ENCODE measurements around the gene CHST9. TPM values are rescaled to one million over a fixed set of nuclear protein-coding genes. Genes with fewer than 3 reads are reported as not detected.

Gene CHST9
- total RNA-seq, 1 donor from 2014 or later, result 0.32 TPM

DNA sequence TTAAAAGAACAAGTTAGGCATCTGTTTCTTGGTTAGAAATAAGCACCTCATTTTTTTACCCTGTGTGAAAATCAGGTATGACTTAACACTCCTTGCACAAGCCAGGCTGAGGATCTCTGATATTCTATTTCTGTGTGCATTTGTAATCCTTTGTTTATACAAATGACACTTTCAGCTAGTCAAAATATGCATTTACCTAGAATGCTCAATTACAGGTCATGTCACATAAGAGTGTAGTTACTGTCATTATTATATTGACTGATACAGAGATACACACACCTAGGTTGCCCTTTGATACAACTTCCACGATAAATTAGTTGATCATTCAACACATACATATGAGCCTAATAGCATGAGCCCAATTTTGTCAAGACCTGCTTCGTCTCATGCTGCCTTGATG lies 144.3 kb downstream of the CHST9 start:
- TF ChIP-seq CTCF (IDR thresholded peaks at IDR 0.05), result no peak
- Mint-ChIP-seq H3K36me3 (ENCODE audit: unreplicated experiment) (no peaks in the 10 kb centered on the region), H3K27ac (ENCODE audit: unreplicated experiment) (no peak overlapping the region), H3K4me1 (ENCODE audit: unreplicated experiment) (no peaks in the 10 kb centered on the region), H3K27me3 (ENCODE audit: unreplicated experiment) (peaks cover 12% of the 10 kb centered on the region), H3K9me3 (ENCODE audit: unreplicated experiment) (no peaks in the 10 kb centered on the region), H3K4me3 (ENCODE audit: unreplicated experiment) (no peak overlapping the region)
- DNase-seq (ENCODE audit: extremely low spot score, unreplicated experiment), result no peak

GRCh38 chr18:27033722-27034121 lies 151.4 kb downstream of the CHST9 start:
- Mint-ChIP-seq H3K36me3 (ENCODE audit: unreplicated experiment) (no peaks in the 10 kb centered on the region), H3K4me1 (ENCODE audit: unreplicated experiment) (no peaks in the 10 kb centered on the region), H3K9me3 (ENCODE audit: unreplicated experiment) (no peaks in the 10 kb centered on the region), H3K4me3 (ENCODE audit: unreplicated experiment) (no peak overlapping the region), H3K27me3 (ENCODE audit: unreplicated experiment) (peaks cover 17% of the 10 kb centered on the region), H3K27ac (ENCODE audit: unreplicated experiment) (no peak overlapping the region)
- DNase-seq (ENCODE audit: extremely low spot score, unreplicated experiment), result no peak
- no peak for TF ChIP-seq CTCF (IDR thresholded peaks at IDR 0.05)

DNA sequence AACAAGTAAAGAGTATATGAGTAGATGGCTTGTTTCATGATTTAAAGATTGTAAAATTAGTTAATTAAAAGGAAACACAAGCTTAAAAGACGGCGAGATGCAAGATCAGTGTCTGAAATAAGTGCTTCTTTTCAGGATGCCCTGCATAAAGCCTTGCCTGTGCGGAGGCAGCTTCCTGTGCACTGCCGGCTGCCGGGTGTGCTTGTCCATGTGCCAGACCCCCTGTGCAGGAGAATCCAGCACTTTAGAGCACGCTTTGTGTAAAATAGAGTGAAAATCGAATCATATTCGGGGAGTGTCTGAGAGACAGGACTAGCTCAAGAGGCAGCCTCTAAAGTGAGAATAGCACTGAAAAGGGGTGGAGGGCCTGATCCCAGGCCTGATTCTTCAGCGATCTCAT lies 154.7 kb downstream of the CHST9 start:
- no peak for TF ChIP-seq CTCF (IDR thresholded peaks at IDR 0.05)
- H3K4me3 Mint-ChIP-seq (ENCODE audit: unreplicated experiment), result no peak overlapping the region
- H3K27ac Mint-ChIP-seq (ENCODE audit: unreplicated experiment), result no peak overlapping the region
- DNase-seq (ENCODE audit: extremely low spot score, unreplicated experiment), result no peak
- H3K36me3 Mint-ChIP-seq (ENCODE audit: unreplicated experiment), result no peaks in the 10 kb centered on the region
- no peaks in the 10 kb centered on the region for H3K4me1 Mint-ChIP-seq (ENCODE audit: unreplicated experiment)
- no peaks in the 10 kb centered on the region for H3K9me3 Mint-ChIP-seq (ENCODE audit: unreplicated experiment)
- H3K27me3 Mint-ChIP-seq (ENCODE audit: unreplicated experiment), result peaks cover 17% of the 10 kb centered on the region

- H3K27me3 Mint-ChIP-seq (ENCODE audit: unreplicated experiment), result peaks cover 10% of the 10 kb centered on the region
- H3K36me3 Mint-ChIP-seq (ENCODE audit: unreplicated experiment), result no peaks in the 10 kb centered on the region
- no peak overlapping the region for H3K4me3 Mint-ChIP-seq (ENCODE audit: unreplicated experiment)
- H3K9me3 Mint-ChIP-seq (ENCODE audit: unreplicated experiment), result no peaks in the 10 kb centered on the region
- H3K4me1 Mint-ChIP-seq (ENCODE audit: unreplicated experiment), result no peaks in the 10 kb centered on the region
- DNase-seq (ENCODE audit: extremely low spot score, unreplicated experiment), result no peak
- no peak overlapping the region for H3K27ac Mint-ChIP-seq (ENCODE audit: unreplicated experiment)
- TF ChIP-seq CTCF (IDR thresholded peaks at IDR 0.05), result no peak
These were observed 162.6 kb downstream of the CHST9 start for GRCh38 chr18:27022477-27022876.

DNA sequence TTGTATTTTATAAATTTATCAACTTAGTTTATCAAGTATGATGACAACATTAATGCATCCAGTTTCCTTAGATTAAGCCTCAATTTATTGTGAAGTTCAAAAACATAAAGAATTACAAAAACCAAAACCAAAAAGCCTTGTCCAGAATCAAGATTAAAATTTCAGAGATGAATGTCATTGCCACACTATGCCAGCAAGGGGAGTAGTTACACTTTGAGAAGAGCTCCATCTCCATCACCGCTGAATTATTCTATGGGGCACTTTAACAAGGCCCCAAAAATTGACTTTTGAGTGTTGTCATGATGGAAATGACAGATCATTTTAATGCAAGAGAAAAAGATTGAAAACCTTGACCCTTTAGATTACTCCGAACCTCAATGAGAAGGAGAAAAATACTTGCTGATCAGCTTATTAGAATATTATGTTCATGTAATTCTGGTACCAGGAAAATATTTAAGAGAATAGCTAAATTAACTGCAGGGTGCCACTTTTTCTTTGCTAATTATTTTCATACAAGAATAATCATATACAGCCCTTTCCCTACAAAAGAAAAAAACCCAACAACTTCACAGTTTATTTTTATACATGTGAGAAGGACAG lies 167.1 kb downstream of the CHST9 start:
- peaks cover 13% of the 10 kb centered on the region for H3K27me3 Mint-ChIP-seq (ENCODE audit: unreplicated experiment)
- no peak overlapping the region for H3K4me3 Mint-ChIP-seq (ENCODE audit: unreplicated experiment)
- peak; percentile 84 for TF ChIP-seq CTCF (IDR thresholded peaks at IDR 0.05)
- no peaks in the 10 kb centered on the region for H3K36me3 Mint-ChIP-seq (ENCODE audit: unreplicated experiment)
- H3K4me1 Mint-ChIP-seq (ENCODE audit: unreplicated experiment), result no peaks in the 10 kb centered on the region
- H3K9me3 Mint-ChIP-seq (ENCODE audit: unreplicated experiment), result no peaks in the 10 kb centered on the region
- DNase-seq (ENCODE audit: extremely low spot score, unreplicated experiment), result no peak
- H3K27ac Mint-ChIP-seq (ENCODE audit: unreplicated experiment), result no peak overlapping the region

All from osteocyte (in vitro differentiated cells).